Left renal cortex interstitium (tissue), 4 donors: Measurements from ENCODE around the gene ZNF655. TPM values are rescaled to one million over a fixed set of nuclear protein-coding genes. Genes with fewer than 3 reads are reported as not detected.
"Not testable (repeated sequence)": the region's sequence is repeated elsewhere in the genome, so short reads cannot be mapped to it uniquely, and the experiment has no call there.

ENCODE experiments used
- DNase-seq, 4 donors: peaks; one replicate each; pipeline ENCODE4 v3.0.0-alpha.2; 2013; ENCODE audit warnings: low read depth in 4 of 4, low spot score in 2 of 4, missing footprints in 1 of 4
- polyA plus RNA-seq, 4 donors: library from polyadenylated mRNA; unstranded; fragments of 120-200 nt; gene quantifications; one replicate each; pipeline ENCODE4 v1.2.1, GENCODE V29; 2013; ENCODE audit not compliant: insufficient read length in 4 of 4

Gene ZNF655, protein sequence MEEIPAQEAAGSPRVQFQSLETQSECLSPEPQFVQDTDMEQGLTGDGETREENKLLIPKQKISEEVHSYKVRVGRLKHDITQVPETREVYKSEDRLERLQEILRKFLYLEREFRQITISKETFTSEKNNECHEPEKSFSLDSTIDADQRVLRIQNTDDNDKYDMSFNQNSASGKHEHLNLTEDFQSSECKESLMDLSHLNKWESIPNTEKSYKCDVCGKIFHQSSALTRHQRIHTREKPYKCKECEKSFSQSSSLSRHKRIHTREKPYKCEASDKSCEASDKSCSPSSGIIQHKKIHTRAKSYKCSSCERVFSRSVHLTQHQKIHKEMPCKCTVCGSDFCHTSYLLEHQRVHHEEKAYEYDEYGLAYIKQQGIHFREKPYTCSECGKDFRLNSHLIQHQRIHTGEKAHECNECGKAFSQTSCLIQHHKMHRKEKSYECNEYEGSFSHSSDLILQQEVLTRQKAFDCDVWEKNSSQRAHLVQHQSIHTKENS
- 100 to 1,000 TPM in 1 of 4 donors, 10 to 100 TPM in 3; 65.7 to 112 (median 83.5) TPM for polyA plus RNA-seq

DNA sequence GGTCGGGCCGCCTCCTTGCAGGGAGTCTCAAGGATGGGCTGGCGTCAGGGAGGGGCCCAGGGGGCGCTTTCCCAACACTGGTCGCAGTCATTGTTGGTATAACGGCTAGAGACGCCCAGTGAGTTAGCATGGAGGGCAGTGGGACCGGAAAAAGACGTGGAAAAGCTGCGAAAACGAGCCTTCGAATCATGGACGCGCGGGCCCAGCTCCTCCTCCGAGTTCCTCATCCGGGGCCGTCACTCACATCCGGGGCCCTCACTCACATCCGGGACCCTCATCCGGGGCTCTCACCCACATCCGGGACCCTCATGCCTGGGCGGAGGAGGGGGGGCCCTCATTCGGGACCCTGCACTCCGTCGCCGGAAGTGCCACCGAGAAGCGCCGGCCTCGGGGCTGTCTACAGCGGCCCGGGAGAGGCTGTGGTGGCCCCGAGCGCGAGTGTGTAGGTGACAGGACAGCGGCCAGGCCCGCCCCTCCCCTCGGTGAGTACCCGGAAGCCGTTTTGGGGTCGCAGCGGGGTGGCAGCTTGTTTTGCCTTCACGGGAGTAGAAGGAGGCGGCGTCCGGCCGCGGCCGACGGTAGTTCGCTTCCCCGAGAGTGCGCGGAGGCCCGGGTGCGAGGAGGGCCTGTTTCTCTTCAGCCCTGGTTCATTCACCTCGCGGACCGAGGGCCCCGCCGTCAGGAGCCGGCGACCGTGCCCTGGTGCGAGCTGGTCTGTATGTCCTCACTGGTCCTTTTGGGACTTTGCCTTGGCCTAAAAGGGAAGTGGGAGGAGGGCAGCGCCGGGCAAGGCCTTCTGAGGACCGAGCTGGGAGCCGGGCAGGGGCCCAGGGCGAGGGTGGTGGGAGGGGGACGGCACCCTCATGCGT is at the start of gene ZNF655:
Gene ZNF655 (plus strand): TSS at position 337 of the 869 bp plus-strand sequence. CDS start 1,918 bp downstream, outside the sequence.
- peak; percentile 81 to 92 (median 86) for DNase-seq

DNA sequence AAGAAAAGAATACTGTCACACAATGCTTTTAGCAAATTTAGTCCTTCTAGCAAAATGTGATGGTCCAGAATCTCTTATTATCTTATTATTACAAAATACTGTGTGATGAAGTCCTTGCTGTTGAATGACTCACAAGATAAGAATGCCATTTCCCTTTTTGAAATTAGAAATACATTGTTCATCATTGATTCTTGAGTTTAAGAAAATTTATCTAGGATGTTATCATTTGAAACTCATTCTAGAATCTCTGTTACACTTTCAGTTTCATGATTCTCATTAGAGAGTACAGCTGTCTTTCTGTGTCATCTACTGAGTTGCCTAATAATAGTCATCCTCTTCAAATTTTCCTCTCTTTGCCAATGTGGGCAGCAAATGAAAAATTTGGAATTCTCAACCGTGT is 44.4 kb upstream of the ZNF655 start:
- no peak for DNase-seq

DNA sequence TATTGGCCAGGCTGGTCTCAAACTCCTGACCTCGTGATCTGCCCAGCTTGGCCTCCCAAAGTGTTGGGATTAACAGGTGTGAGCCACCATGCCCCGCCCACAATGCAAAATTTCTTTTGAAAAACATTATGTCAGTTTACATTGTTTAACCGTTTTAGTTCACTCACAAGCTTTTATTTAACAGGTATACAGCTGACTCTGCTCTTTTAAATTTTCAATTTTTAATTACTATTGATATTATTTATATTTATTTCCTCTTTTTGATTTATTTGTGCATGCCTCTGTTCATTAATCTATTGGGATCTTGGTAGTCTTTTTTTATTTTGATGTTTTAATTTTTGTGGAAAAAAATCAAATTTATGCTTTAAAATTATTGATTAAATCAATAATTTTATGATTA is 37.0 kb upstream of the ZNF655 start:
- no peak for DNase-seq

DNA sequence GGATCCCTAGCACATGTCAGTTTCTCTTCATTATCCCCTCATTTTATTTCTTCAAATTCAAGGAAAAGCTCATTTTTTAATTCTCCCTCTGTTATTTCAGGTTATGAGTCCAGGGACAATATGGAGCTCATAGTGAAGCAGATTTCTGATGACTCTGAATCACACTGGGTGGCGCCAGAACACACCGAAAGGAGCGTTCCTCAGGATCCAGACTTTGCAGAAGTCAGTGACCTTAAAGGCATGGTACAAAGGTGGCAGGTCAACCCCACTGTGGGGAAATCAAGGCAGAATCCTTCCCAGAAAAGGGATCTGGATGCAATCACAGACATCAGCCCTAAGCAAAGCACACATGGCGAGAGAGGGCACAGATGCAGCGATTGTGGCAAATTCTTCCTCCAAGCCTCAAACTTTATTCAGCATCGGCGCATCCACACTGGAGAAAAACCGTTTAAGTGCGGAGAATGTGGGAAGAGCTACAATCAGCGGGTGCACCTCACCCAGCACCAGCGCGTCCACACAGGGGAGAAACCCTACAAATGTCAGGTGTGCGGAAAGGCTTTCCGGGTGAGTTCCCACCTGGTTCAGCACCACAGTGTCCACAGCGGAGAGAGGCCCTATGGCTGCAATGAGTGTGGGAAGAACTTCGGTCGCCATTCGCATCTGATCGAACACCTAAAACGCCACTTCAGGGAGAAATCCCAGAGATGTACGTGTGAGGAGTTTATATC is 32.6 kb upstream of the ZNF655 start:
- no peak for DNase-seq

DNA sequence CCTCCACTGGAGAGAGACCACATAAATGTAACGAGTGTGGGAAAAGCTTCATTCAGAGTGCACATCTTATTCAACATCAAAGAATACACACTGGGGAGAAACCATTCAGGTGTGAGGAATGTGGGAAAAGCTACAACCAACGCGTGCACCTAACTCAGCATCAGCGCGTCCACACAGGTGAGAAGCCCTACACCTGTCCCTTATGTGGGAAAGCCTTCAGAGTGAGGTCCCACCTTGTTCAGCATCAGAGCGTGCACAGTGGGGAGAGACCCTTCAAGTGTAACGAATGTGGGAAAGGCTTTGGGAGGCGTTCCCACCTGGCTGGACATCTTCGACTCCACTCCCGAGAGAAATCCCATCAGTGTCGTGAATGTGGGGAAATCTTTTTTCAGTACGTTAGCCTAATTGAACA is 27.1 kb upstream of the ZNF655 start:
- no peak for DNase-seq

DNA sequence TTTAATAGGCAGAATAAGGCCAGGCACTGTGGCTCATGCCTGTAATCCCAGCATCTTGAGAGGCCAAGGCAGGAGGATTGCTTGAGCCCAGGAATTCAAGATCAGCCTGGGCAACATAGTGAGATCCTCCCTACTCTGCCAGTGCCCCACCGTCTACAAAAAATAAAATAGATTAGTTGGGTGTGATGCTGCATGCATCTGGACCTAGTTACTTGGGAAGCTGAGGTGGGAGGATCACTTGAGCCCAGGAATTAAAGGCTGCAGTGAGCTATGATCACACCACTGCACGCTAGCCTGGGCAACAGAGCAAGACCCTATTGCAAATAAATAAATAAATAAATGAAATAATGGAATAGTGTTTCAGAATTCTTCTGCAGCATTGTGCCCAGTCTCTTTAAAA is 22.8 kb upstream of the ZNF655 start:
- no peak for DNase-seq

DNA sequence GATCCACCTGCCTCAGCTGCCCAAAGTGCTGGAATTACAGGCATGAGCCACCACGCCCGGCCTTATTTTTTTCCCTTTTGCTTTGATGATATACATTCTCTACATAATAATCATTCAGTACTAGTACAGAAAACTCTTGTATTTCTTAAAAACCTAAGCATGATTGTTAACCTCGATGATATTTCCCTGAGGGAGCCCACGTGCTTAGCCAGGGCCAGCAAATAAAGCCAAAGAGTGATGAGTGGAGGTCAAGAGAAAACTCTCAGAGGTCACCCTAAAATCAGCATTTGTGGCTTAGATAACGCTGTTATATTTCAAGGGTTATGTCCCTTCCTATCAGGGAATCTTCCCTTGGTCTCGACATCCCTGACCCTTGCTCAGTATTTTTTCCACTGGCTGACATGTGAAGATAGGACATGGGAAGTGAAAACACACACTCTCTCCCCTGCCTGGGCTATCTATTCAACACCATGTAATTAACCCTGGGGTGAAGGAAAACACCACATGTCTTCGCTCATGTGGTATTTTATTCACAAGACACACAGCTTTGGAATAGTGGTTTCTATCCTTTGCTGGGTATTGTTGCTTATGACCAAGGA is 19.1 kb upstream of the ZNF655 start:
- no peak for DNase-seq

DNA sequence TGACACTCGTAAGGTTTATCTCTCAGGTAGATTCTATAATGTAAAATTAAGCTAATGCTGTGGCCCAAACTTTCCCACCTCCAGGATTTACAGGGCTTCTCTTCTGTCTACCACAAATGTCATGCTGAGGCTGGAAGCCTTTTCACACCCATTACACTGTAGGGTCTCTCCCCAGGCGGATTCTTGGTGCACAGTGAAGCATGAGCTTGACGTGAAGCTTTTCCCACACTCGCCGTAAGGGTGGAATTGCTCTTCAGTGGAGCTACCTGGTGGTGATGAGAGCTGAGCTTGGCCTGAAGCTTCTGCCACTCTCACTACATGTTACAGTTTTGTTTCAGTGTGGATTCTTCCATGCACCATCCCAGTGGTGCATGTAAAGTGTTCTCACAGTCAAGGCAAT is 17.9 kb upstream of the ZNF655 start:
- DNase-seq, result no peak

DNA sequence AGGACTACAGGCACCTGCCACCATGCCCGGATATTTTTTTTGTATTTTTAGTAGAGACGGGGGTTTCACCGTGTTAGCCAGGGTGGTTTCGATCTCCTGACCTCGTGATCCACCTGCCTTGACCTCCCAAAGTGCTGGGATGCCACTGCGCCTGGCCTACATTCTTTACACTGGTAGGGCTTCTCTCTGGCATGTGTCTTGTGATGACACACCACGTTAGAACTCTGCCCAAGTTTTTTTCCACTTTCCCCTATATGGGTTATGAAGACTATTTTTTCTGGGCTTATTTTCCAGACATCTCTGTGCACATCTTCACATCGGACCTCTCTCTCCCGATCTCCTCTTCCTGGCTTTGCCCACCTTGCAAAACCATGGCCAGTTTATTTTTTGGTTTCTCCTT is 17.2 kb upstream of the ZNF655 start:
- no peak for DNase-seq

DNA sequence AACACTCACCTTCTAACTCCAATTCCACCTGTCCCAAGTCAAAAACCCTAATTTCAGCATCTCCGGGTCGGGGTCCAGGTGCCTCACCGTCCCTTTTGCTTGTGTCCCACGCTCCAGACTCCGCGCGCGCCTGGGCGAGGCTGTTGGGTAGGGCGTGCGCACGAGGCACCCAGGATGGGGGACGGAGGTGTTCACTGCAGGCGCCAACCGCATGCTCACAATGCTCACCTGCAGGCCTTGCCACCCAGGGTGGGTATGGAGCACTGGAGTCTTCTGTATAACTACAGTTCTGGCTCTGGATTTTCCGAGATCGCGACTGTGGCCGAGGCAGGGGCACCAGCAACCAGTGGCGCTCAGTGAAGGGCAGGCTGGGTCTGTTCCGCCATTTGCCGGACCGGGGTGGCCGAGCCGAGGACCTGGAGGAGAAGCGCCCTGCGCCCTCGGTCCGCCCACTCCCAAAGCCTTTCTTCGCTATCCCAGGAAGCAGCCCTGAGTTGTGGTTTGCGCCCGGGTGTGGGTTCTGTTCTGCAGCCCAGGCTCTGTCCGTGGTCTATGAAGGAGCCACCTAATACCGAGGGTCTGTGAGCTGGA is 15.3 kb upstream of the ZNF655 start:
- DNase-seq, result no peak

DNA sequence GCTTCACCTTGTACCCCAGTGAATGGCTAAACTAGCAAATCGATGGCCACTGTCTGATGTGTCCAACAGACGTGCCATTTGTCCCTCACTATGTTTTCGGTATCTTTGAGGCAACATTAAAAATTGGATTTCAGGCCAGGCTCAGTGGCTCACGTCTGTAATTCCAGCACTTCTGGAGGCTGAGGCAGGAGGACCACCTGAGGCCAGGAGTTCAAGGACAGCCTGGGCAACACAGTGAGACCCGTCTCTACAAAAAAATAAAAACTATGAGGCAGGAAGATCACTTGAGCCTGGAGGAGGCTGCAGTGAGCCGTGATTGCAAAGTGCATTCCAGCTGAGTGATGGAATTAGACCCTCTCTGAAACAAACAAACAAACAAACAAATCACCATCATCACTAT is 14.5 kb upstream of the ZNF655 start:
- no peak for DNase-seq

DNA sequence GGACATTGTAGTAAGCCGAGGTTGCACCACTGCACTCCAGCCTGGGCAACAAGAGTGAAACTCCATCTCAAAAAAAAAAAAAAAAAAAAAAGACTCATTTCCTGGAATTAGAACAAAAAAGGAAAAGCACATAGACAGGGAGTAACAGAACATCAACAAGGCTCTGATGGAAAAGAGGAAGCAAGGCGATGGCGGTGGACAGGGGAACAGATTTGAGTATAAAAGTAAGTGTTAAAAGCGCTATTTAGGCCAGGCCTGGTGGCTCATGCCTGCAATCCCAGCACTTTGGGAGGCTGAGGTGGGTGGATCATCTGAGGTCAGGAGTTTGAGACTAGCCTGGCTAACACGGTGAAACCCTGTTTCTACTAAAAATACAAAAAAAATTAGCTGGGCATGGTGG is 13.1 kb upstream of the ZNF655 start:
- not testable (repeated sequence) for DNase-seq

DNA sequence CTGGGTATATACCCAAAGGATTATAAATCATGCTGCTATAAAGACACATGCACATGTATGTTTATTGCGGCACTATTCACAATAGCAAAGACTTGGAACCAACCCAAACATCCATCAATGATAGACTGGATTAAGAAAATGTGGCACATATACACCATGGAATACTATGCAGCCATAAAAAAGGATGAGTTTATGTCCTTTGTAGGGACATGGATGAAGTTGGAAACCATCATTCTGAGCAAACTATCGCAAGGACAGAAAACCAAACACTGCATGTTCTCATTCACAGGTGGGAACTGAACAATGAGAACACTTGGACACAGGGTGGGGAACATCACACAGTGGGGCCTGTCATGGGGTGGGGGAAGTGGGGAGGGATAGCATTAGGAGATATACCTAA is 8.9 kb upstream of the ZNF655 start:
- not testable (repeated sequence) for DNase-seq

DNA sequence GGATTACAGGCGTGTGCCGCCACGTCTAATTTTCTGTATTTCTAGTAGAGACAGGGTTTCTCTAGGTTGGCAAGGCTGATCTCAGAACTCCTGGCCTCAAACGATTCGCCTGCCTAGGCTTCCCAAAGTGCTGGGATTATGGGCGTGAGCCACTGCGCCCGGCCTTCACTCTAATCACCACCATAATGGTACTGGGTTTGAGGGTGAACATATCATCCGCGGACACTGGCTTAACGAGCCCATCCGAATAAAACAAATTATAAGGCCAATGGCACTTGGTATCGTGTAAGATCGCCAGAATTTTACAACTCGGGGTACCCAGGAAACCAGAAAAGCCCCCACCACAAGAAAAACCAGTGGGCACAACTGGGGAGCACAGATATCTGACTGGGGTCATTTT is 7.1 kb upstream of the ZNF655 start:
- DNase-seq, result peak in 2 of 4 donors; percentile 2 to 3

DNA sequence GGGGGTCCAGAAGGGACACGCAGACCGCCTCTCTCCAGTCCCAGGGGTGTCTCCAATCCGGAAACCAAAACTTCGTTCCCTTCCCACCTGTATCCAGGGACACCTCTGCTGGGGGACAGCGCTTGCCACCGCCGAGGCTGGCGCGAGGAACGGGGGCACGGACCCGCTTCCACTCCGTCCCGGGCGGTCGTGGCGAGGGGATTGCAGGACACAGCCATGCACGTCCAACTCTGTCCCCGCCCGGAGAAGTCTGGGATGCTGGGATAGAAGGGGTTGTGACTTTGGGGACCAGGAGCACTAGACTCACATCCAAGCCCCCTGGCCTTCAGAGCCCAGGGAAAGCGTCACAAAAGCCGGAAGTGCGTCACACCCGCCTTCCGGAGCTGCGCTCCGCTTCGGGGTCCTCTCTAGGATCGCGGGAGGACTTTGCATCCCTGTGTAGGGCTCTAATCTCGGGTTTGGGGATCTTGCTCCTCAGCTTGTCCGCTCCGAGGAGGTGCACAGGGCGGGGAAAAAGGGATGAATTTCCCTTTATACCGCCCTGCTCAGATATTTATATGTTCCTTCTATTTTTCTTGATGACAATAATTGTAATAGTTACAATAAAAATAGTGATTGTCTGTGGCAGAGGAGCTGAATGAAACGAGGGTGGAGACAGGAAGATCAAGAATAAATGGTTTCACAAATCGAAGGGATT is 6.5 kb upstream of the ZNF655 start, which contains the start of gene FAM200A:
Gene FAM200A (minus strand): TSS at position 348 of the 697 bp plus-strand sequence. CDS start 3,707 bp downstream, outside the sequence.
- peak; percentile 73 to 96 (median 87) for DNase-seq

DNA sequence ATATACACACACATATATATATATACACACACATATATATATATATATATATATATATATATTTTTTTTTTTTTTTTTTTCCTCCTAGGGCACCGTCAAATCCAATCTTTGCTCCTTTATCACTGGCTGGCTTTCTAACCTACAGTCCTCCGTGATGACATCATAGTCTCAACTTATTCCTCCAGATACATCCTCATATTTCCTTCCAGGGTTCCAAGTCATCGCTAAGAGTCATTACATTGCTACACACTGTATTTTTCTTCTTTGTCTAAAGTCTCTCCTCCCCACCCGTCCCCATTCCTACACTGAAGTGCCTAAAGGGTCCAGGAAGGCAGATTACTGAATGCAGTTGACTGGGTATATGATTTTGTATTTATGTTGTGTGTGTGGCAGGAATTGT is 5.4 kb upstream of the ZNF655 start:
- DNase-seq, result no peak

DNA sequence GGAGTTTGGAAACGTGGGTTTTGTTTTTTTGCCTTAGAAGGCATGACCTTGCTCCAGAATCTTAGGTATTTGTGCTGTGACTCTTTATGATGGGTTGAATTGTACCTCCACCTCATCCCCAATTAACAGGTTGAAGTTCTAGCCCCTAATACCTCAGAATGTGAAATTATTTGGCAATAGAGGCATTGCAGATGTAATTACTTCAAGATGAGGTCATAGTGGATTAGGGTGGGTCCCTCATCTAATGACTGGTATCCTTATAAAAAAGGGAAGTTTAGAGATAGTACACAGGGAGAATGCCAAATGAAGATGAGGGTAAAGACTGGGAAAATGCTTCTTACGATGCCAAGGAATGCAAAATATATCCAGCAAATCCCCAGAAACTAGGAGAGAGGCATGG is 3.5 kb upstream of the ZNF655 start:
- no peak for DNase-seq

DNA sequence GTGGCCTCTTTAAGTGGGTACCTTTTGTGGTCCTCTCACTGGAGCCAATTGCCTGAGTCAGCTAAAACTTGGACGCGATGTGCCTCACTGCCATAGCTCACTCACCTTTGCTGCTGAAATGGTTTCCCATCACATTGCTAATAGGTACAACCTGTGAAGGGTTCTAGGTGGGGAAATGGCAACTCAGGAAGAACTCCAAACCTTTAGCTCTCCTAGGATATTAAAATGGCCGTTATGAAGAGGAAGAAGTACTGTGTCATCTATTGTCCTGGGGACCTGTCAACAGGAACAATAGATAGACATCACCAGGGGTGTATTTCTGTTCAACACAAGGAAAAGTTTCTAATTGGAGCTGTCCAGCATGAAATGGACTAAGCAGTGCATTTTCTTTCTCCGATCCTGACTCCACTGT is 1.2 kb upstream of the ZNF655 start:
- no peak for DNase-seq

DNA sequence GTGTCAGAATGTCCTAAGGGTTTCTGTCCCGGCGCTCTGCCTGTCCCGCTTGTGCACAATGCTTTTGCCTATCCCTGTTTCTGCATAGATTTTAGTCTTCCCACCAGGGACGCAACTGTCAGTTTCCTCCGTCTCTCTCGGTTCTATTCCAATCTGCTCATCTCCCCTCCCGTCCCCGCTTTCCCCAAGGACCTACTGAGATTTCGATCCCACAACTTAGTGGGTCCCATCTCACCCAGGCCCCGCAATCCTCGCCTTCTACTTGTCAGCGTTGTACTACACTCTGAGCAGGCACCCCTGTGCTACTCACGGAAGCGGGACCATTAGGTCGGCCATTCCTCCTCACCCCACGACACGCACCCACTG is 519 bp upstream of the ZNF655 start:
- peak in 1 of 4 donors; percentile 32 for DNase-seq
